Measurements from ENCODE around the gene EFNA5.

EFNA5 gene

GRCh38 chr5:107415762-107416161, 255.0 kb downstream of the EFNA5 start:
- DNase-seq, result no peak

- no peak for DNase-seq
Measured at GRCh38 chr5:107414802-107415201, 255.9 kb downstream of the EFNA5 start.

- DNase-seq, result no peak
Measured at GRCh38 chr5:107413754-107414153, 257.0 kb downstream of the EFNA5 start.

GRCh38 chr5:107408564-107408963, 262.2 kb downstream of the EFNA5 start:
- no peak for DNase-seq

GRCh38 chr5:107407713-107408298, 262.9 kb downstream of the EFNA5 start:
- DNase-seq, result no peak

GRCh38 chr5:107404595-107405374, 266.0 kb downstream of the EFNA5 start:
- no peak for DNase-seq

- DNase-seq, result no peak
Measured at GRCh38 chr5:107403228-107403953, 267.3 kb downstream of the EFNA5 start.

- no peak for DNase-seq
Measured at GRCh38 chr5:107402434-107403227, 268.1 kb downstream of the EFNA5 start.

GRCh38 chr5:107401470-107402122, 269.1 kb downstream of the EFNA5 start:
- DNase-seq, result no peak

GRCh38 chr5:107400328-107400727, 270.4 kb downstream of the EFNA5 start:
- DNase-seq, result no peak

GRCh38 chr5:107398703-107399102, 272.0 kb downstream of the EFNA5 start:
- no peak for DNase-seq

GRCh38 chr5:107396351-107396690, 274.4 kb downstream of the EFNA5 start:
- DNase-seq, result no peak

- no peak for DNase-seq
Measured at GRCh38 chr5:107395632-107396350, 274.9 kb downstream of the EFNA5 start.

- DNase-seq, result no peak
Measured at GRCh38 chr5:107393851-107394250, 276.9 kb downstream of the EFNA5 start.

- DNase-seq, result no peak
Measured at GRCh38 chr5:107391787-107392186, 278.9 kb downstream of the EFNA5 start.

GRCh38 chr5:107389775-107390148, 281.0 kb downstream of the EFNA5 start:
- peak in 1 of 2 donors; percentile 62 for DNase-seq

GRCh38 chr5:107389130-107389774, 281.5 kb downstream of the EFNA5 start:
- peak in 1 of 2 donors; percentile 50 for DNase-seq

GRCh38 chr5:107388141-107388861, 282.4 kb downstream of the EFNA5 start:
- no peak for DNase-seq

- no peak for DNase-seq
Measured at GRCh38 chr5:107387526-107388140, 283.1 kb downstream of the EFNA5 start.

- DNase-seq, result no peak
Measured at GRCh38 chr5:107385708-107386107, 285.0 kb downstream of the EFNA5 start.
